Activated T-helper 2 cell treated with anti-CD3 and anti-CD28 coated beads, Interferon-gamma antibody, Interleukin-2, Interleukin-4, amounts not matched to agents 10 μg/mL and 5 μg/mL and 100 μg/mL, durations not matched to agents 14 hours and 24 hours and 36 hours (primary cell): ENCODE results near the gene RNF187. TPM values are rescaled to one million over a fixed set of nuclear protein-coding genes. Genes with fewer than 3 reads are reported as not detected.

Experiments used
- DNase-seq: peaks from one replicate; pipeline ENCODE4 v3.0.0; 2021; ENCODE audit warnings: low spot score
- H3K27ac Mint-ChIP-seq: one replicate; pipeline ENCODE4 v1.8.0; 2021; ENCODE audit warnings: mixed read lengths
- H3K27me3 Mint-ChIP-seq: one replicate; pipeline ENCODE4 v1.8.0; 2021; ENCODE audit warnings: low read depth, mixed read lengths
- H3K36me3 Mint-ChIP-seq: one replicate; pipeline ENCODE4 v1.8.0; 2021; ENCODE audit warnings: low read depth, mixed read lengths
- H3K4me1 Mint-ChIP-seq: one replicate; pipeline ENCODE4 v1.8.0; 2021; ENCODE audit warnings: low read depth, mixed read lengths
- H3K4me3 Mint-ChIP-seq: one replicate; pipeline ENCODE4 v1.8.0; 2021; ENCODE audit warnings: low read depth, mild to moderate bottlenecking, moderate library complexity, mixed read lengths
- H3K9me3 Mint-ChIP-seq: one replicate; pipeline ENCODE4 v1.8.0; 2021; ENCODE audit warnings: mixed read lengths
- intact Hi-C: fragments of 100-400 bp; cut with micrococcal nuclease; formaldehyde crosslinking; loops from one replicate; pipeline ENCODE4 v1.15.1; 2023
- total RNA-seq: library from RNA; stranded (reverse); gene quantifications from 2 replicates; pipeline ENCODE4 v1.2.3, GENCODE V29; 2022

The RNF187 gene
- total RNA-seq, 1 donor from 2014 or later, result 146 TPM

- no peak overlapping the region for H3K27ac Mint-ChIP-seq
- intact Hi-C loops, result no loop called here
- peaks cover 8% of the 10 kb centered on the region for H3K9me3 Mint-ChIP-seq
- DNase-seq, result no peak
- no peaks in the 10 kb centered on the region for H3K4me1 Mint-ChIP-seq
- no peaks in the 10 kb centered on the region for H3K27me3 Mint-ChIP-seq
- no peaks in the 10 kb centered on the region for H3K36me3 Mint-ChIP-seq
- no peak overlapping the region for H3K4me3 Mint-ChIP-seq
Measured at GRCh38 chr1:228530951-228531731, 44.0 kb downstream of the RNF187 start.

GRCh38 chr1:228538831-228539230 lies 51.6 kb downstream of the RNF187 start:
- intact Hi-C loops, result no loop called here
- Mint-ChIP-seq H3K4me1 (no peaks in the 10 kb centered on the region), H3K36me3 (no peaks in the 10 kb centered on the region), H3K27me3 (no peaks in the 10 kb centered on the region), H3K4me3 (no peak overlapping the region), H3K9me3 (peaks cover 25% of the 10 kb centered on the region), H3K27ac (no peak overlapping the region)
- no peak for DNase-seq

- Mint-ChIP-seq H3K4me3 (no peak overlapping the region), H3K9me3 (peaks cover 25% of the 10 kb centered on the region), H3K4me1 (no peaks in the 10 kb centered on the region), H3K36me3 (no peaks in the 10 kb centered on the region), H3K27me3 (no peaks in the 10 kb centered on the region), H3K27ac (no peak overlapping the region)
- no peak for DNase-seq
- intact Hi-C loops, result no loop called here
Measured at GRCh38 chr1:228540161-228540917, 53.2 kb downstream of the RNF187 start.

GRCh38 chr1:228541725-228542124 lies 54.5 kb downstream of the RNF187 start:
- Mint-ChIP-seq H3K27ac (no peak overlapping the region), H3K4me3 (no peak overlapping the region), H3K9me3 (peaks cover 11% of the 10 kb centered on the region), H3K4me1 (no peaks in the 10 kb centered on the region), H3K36me3 (no peaks in the 10 kb centered on the region), H3K27me3 (no peaks in the 10 kb centered on the region)
- intact Hi-C loops, result no loop called here
- DNase-seq, result no peak

- no peaks in the 10 kb centered on the region for H3K4me1 Mint-ChIP-seq
- no peak overlapping the region for H3K4me3 Mint-ChIP-seq
- H3K27me3 Mint-ChIP-seq, result no peaks in the 10 kb centered on the region
- no peak overlapping the region for H3K27ac Mint-ChIP-seq
- intact Hi-C loops, result no loop called here
- no peaks in the 10 kb centered on the region for H3K36me3 Mint-ChIP-seq
- no peak for DNase-seq
- H3K9me3 Mint-ChIP-seq, result peaks cover 5% of the 10 kb centered on the region
Measured at GRCh38 chr1:228542376-228542775, 55.2 kb downstream of the RNF187 start.

GRCh38 chr1:228542981-228543380 lies 55.8 kb downstream of the RNF187 start:
- H3K4me1 Mint-ChIP-seq, result no peaks in the 10 kb centered on the region
- peaks cover 3% of the 10 kb centered on the region for H3K9me3 Mint-ChIP-seq
- DNase-seq, result no peak
- no peak overlapping the region for H3K27ac Mint-ChIP-seq
- intact Hi-C loops, result no loop called here
- H3K4me3 Mint-ChIP-seq, result no peak overlapping the region
- H3K36me3 Mint-ChIP-seq, result no peaks in the 10 kb centered on the region
- H3K27me3 Mint-ChIP-seq, result no peaks in the 10 kb centered on the region

- Mint-ChIP-seq H3K27me3 (no peaks in the 10 kb centered on the region), H3K4me3 (no peak overlapping the region), H3K36me3 (no peaks in the 10 kb centered on the region), H3K27ac (no peak overlapping the region), H3K9me3 (peaks cover 1% of the 10 kb centered on the region), H3K4me1 (no peaks in the 10 kb centered on the region)
- DNase-seq, result no peak
- intact Hi-C loops, result no loop called here
Measured at GRCh38 chr1:228543396-228543795, 56.2 kb downstream of the RNF187 start.

- intact Hi-C loops, result no loop called here
- H3K27me3 Mint-ChIP-seq, result no peaks in the 10 kb centered on the region
- no peak overlapping the region for H3K4me3 Mint-ChIP-seq
- no peaks in the 10 kb centered on the region for H3K36me3 Mint-ChIP-seq
- no peak overlapping the region for H3K27ac Mint-ChIP-seq
- H3K9me3 Mint-ChIP-seq, result no peaks in the 10 kb centered on the region
- no peak for DNase-seq
- H3K4me1 Mint-ChIP-seq, result no peaks in the 10 kb centered on the region
Measured at GRCh38 chr1:228544021-228544850, 57.1 kb downstream of the RNF187 start.

- H3K4me1 Mint-ChIP-seq, result no peaks in the 10 kb centered on the region
- no peak overlapping the region for H3K4me3 Mint-ChIP-seq
- no peaks in the 10 kb centered on the region for H3K9me3 Mint-ChIP-seq
- no peak overlapping the region for H3K27ac Mint-ChIP-seq
- intact Hi-C loops, result no loop called here
- no peaks in the 10 kb centered on the region for H3K27me3 Mint-ChIP-seq
- H3K36me3 Mint-ChIP-seq, result no peaks in the 10 kb centered on the region
- DNase-seq, result no peak
Measured at GRCh38 chr1:228544921-228545591, 57.9 kb downstream of the RNF187 start.

Other genes with a start within 250 kb of the RNF187 start
- 58.3 and 60.5 TPM in 2 replicates for gene TRIM11, start 80.5 kb upstream of the RNF187 start, total RNA-seq
- gene TRIM17, start 70.5 kb upstream of the RNF187 start, total RNA-seq, result 2.3 and 2.7 TPM in 2 replicates
- 0.18 and 0.28 TPM in 2 replicates for gene RHOU, start 248.1 kb downstream of the RNF187 start, total RNA-seq